GM23248 (cell line): ENCODE results near the gene ZNF526.

ENCODE experiments used
- EZH2 ChIP-seq: fragments of 200-600 bp; sonication (generic); IDR thresholded peaks from 2 replicates; pipeline ENCODE4 v1.6.1; 2018; ENCODE audit warnings: antibody characterized with exemption, mild to moderate bottlenecking; ENCODE audit not compliant: insufficient read depth, poor library complexity, severe bottlenecking
- EZH2phosphoT487 ChIP-seq: fragments of 200-600 bp; sonication (generic); IDR thresholded peaks from 2 replicates; pipeline ENCODE4 v1.6.1; 2018; ENCODE audit warnings: antibody characterized with exemption, moderate library complexity, mild to moderate bottlenecking, low read depth; ENCODE audit not compliant: insufficient read depth

- TF ChIP-seq EZH2phosphoT487, result no peak
- TF ChIP-seq EZH2, result no peak
Observed at GRCh38 chr19:42229855-42230351, 9.8 kb downstream of the ZNF526 start.
